ENCODE measurements around the gene BRDT. TPM values are rescaled to one million over a fixed set of nuclear protein-coding genes. Genes with fewer than 3 reads are reported as not detected.

The BRDT gene
- total and polyA plus RNA-seq, 2 of the 8 experiments (the other 6 are each of a cell fraction or from before 2014, with no cell fraction given), result 0.08 TPM; not detected in 1

- TF ChIP-seq CHD7 (IDR thresholded peaks at IDR 0.05; ENCODE audit: insufficient replicate concordance, low read length) (no peak), EP300 (IDR thresholded peaks at IDR 0.05; ENCODE audit: borderline replicate concordance in 1 of 2, low read depth in 2 of 2, low read length in 2 of 2) (no peak), ASH2L (IDR thresholded peaks at IDR 0.05; ENCODE audit: low read length) (no peak), CHD1 (IDR thresholded peaks at IDR 0.05; ENCODE audit: low read depth, low read length) (no peak), CHD2 (IDR thresholded peaks at IDR 0.05; ENCODE audit: low read length) (no peak), SUZ12 (IDR thresholded peaks at IDR 0.05; ENCODE audit: low read length) (no peak), KDM5A (IDR thresholded peaks at IDR 0.05; ENCODE audit: low read length) (no peak), EGR1 (IDR thresholded peaks at IDR 0.05; ENCODE audit: borderline replicate concordance, low read depth, low read length) (no peak), MAX (IDR thresholded peaks at IDR 0.05) (no peak), BCL11A (IDR thresholded peaks at IDR 0.05; ENCODE audit: low read depth in 2 of 2, low read length in 2 of 2) (no peak), RFX5 (IDR thresholded peaks at IDR 0.05; ENCODE audit: borderline replicate concordance, low read depth, low read length) (no peak), POLR2A (IDR thresholded peaks at IDR 0.05; ENCODE audit: control extremely low read depth in 1 of 2, low read depth in 2 of 2, low read length in 2 of 2) (no peak)
Observed at GRCh38 chr1:91944087-91944486, 5.1 kb upstream of the BRDT start (continued).
